Gastrocnemius medialis (tissue), 4 donors: ENCODE measurements around the gene HOXB2. TPM values are rescaled to one million over a fixed set of nuclear protein-coding genes. Genes with fewer than 3 reads are reported as not detected.

Experiments
- ATAC-seq, 2 donors: fragments of 150-250 bp; one replicate each; pipeline ENCODE4 v1.9.1; 2016
- DNase-seq, 2 donors: peaks; one replicate each; pipeline ENCODE4 v3.0.0-alpha.2; 2019
- H3K27ac ChIP-seq, 4 donors: fragments of 200-600 bp; sonication (generic); 1 replicate in 1 of 4; 2 replicates in 3 of 4; pipeline ENCODE4 v1.5.1; 2016 to 2018; ENCODE audit warnings: mild to moderate bottlenecking in 2 of 4, moderate library complexity in 1 of 4
- H3K27me3 ChIP-seq, 3 donors: fragments of 200-600 bp; sonication (generic) in 2 of 3; 1 replicate in 1 of 3; 2 replicates in 2 of 3; pipeline versions ENCODE4 v1.5.1 to v1.6.0; 2016 to 2019; ENCODE audit warnings: mild to moderate bottlenecking in 1 of 3, moderate library complexity in 1 of 3
- H3K36me3 ChIP-seq, 2 donors: fragments of 200-600 bp; sonication (generic) in 1 of 2; one replicate each; pipeline ENCODE4 v1.5.1; 2017 to 2018
- H3K4me1 ChIP-seq, 2 donors: fragments of 200-600 bp; sonication (generic) in 1 of 2; one replicate each; pipeline ENCODE4 v1.5.1; 2016 to 2017; ENCODE audit warnings: mild to moderate bottlenecking in 2 of 2
- H3K4me3 ChIP-seq, 4 donors: fragments of 200-600 bp; sonication (generic) in 3 of 4; 1 replicate in 1 of 4; 2 replicates in 3 of 4; pipeline ENCODE4 v1.5.1; 2016 to 2019; ENCODE audit warnings: mild to moderate bottlenecking in 2 of 4
- H3K9me3 ChIP-seq, 3 donors: fragments of 200-600 bp; sonication (generic) in 2 of 3; 1 replicate in 1 of 3; 2 replicates in 2 of 3; pipeline ENCODE4 v1.5.1; 2016 to 2019
- CTCF ChIP-seq, 5 experiments: fragments of 450-650 bp in 3 of 5; fragments of 200-600 bp in 2 of 5; sonication (generic) in 2 of 5; IDR thresholded peaks in 4 of 5; conservative IDR thresholded peaks in 1 of 5; 1 replicate in 4 of 5; 2 replicates in 1 of 5; pipeline ENCODE4 v1.5.1; 2016 to 2019; ENCODE audit warnings: antibody characterized with exemption in 5 of 5, mild to moderate bottlenecking in 3 of 5, moderate library complexity in 3 of 5
- POLR2A ChIP-seq, 2 donors: fragments of 450-650 bp; IDR thresholded peaks; one replicate each; pipeline ENCODE4 v1.6.1; 2017; ENCODE audit warnings: antibody characterized with exemption in 2 of 2, mild to moderate bottlenecking in 2 of 2, moderate library complexity in 2 of 2
- in situ Hi-C, 4 donors: fragments of 200-750 bp; cut with MboI; loops; one replicate each; pipeline versions ENCODE4 v1.15.0 to v1.8.0; 2017; ENCODE audit warnings: low sequenced_read_pairs in 4 of 4
- intact Hi-C: fragments of 100-400 bp; cut with DNase I; formaldehyde crosslinking; loops from one replicate; pipeline ENCODE4 v1.15.1; 2023; ENCODE audit warnings: low total_unique reads
- total RNA-seq, 4 donors: library from RNA; depleted of rRNA; stranded (reverse); fragments of >200 nt; gene quantifications; one replicate each; pipeline versions ENCODE4 v1.1.0 to v1.2.3, GENCODE V29; 2016

The HOXB2 gene
- total RNA-seq, 4 donors from 2014 or later, result 4.1 to 22.1 (median 10.4) TPM

GRCh38 chr17:48543107-48543853 is 1.6 kb downstream of the HOXB2 start:
- no peaks in the 10 kb centered on the region for H3K36me3 ChIP-seq
- peak in 1 of 2 donors; percentile 31 for DNase-seq
- H3K27me3 ChIP-seq, result peaks cover 16 to 33% (median 20%) of the 10 kb centered on the region in 3 donors
- intact Hi-C loops, result loop anchor here (2.0 kb wide), 1 partner anchor 36 kb away; the partner anchor contains the start of gene HOXB4
- peak overlapping the region; percentile 80 to 94 (median 85) for H3K27ac ChIP-seq
- TF ChIP-seq CTCF (IDR thresholded peaks at IDR 0.05 in 4 of 5, conservative IDR thresholded peaks at IDR 0.05 in 1 of 5), result peak; percentile 7 to 50 (median 33)
- TF ChIP-seq POLR2A (IDR thresholded peaks at IDR 0.05), result peak; percentile 17 to 33
- peaks cover 10 to 40% of the 10 kb centered on the region in 2 donors for H3K4me1 ChIP-seq
- H3K4me3 ChIP-seq, result peak overlapping the region; percentile 59 to 76 (median 68)
- peak; percentile 54 to 62 for ATAC-seq
- no peaks in the 10 kb centered on the region for H3K9me3 ChIP-seq
- in situ Hi-C loops, result no loop called here

- no peak for DNase-seq
- H3K4me3 ChIP-seq, result peak overlapping the region; percentile 59 to 76 (median 68)
- no peak for TF ChIP-seq POLR2A (IDR thresholded peaks at IDR 0.05)
- no peak for TF ChIP-seq CTCF (IDR thresholded peaks at IDR 0.05 in 4 of 5, conservative IDR thresholded peaks at IDR 0.05 in 1 of 5)
- in situ Hi-C loops, result no loop called here
- H3K36me3 ChIP-seq, result no peaks in the 10 kb centered on the region
- peak overlapping the region; percentile 80 to 94 (median 85) for H3K27ac ChIP-seq
- intact Hi-C loops, result loop anchor here (2.0 kb wide), 1 partner anchor 36 kb away; the partner anchor contains the start of gene HOXB4
- ATAC-seq, result peak; percentile 8 to 19
- H3K9me3 ChIP-seq, result no peaks in the 10 kb centered on the region
- H3K27me3 ChIP-seq, result peaks cover 16 to 33% (median 20%) of the 10 kb centered on the region in 3 donors
- H3K4me1 ChIP-seq, result peaks cover 10 to 38% of the 10 kb centered on the region in 2 donors
Measured at GRCh38 chr17:48542698-48543106, 2.2 kb downstream of the HOXB2 start.

GRCh38 chr17:48542114-48542656 is 2.7 kb downstream of the HOXB2 start:
- DNase-seq, result no peak
- TF ChIP-seq POLR2A (IDR thresholded peaks at IDR 0.05) (no peak), CTCF (IDR thresholded peaks at IDR 0.05 in 4 of 5, conservative IDR thresholded peaks at IDR 0.05 in 1 of 5) (no peak)
- H3K4me1 ChIP-seq, result peaks cover 10 to 33% of the 10 kb centered on the region in 2 donors
- peak overlapping the region; percentile 59 to 76 (median 68) for H3K4me3 ChIP-seq
- in situ Hi-C loops, result no loop called here
- peaks cover 13 to 33% (median 20%) of the 10 kb centered on the region in 3 donors for H3K27me3 ChIP-seq
- no peaks in the 10 kb centered on the region for H3K9me3 ChIP-seq
- no peaks in the 10 kb centered on the region for H3K36me3 ChIP-seq
- ATAC-seq, result peak in 1 of 2 donors; percentile 19
- intact Hi-C loops, result loop anchor here (2.0 kb wide), 1 partner anchor 37 kb away; the partner anchor contains the start of gene HOXB4
- H3K27ac ChIP-seq, result peak overlapping the region; percentile 80 to 94 (median 85)

GRCh38 chr17:48541577-48542113 is 3.3 kb downstream of the HOXB2 start:
- H3K27me3 ChIP-seq, result peaks cover 13 to 33% (median 24%) of the 10 kb centered on the region in 3 donors
- H3K4me3 ChIP-seq, result peak overlapping the region; percentile 59 to 76 (median 68)
- peak overlapping the region; percentile 80 to 94 (median 85) for H3K27ac ChIP-seq
- ATAC-seq, result peak; percentile 20 to 33
- intact Hi-C loops (loop anchor here (2.0 kb wide), 1 partner anchor 37 kb away; the partner anchor contains the start of gene HOXB4), in situ Hi-C loops (no loop called here)
- peaks cover 10 to 28% of the 10 kb centered on the region in 2 donors for H3K4me1 ChIP-seq
- TF ChIP-seq CTCF (IDR thresholded peaks at IDR 0.05 in 4 of 5, conservative IDR thresholded peaks at IDR 0.05 in 1 of 5), result no peak
- TF ChIP-seq POLR2A (IDR thresholded peaks at IDR 0.05), result no peak
- H3K36me3 ChIP-seq, result no peaks in the 10 kb centered on the region
- no peaks in the 10 kb centered on the region for H3K9me3 ChIP-seq
- no peak for DNase-seq
